ENCODE results near the gene ADCY2. TPM values are rescaled to one million over a fixed set of nuclear protein-coding genes. Genes with fewer than 3 reads are reported as not detected.

The ADCY2 gene
- total and polyA plus RNA-seq, 9 of the 15 experiments (the other 6 are each of a cell fraction or from before 2014, with no cell fraction given) = 0.01 to 0.15 (median 0.03) TPM; not detected in 5

GRCh38 chr5:7868773-7869473, 473.0 kb downstream of the ADCY2 start, which contains the start of the genes FASTKD3 and MTRR (continued):
- TF ChIP-seq SIN3B (IDR thresholded peaks at IDR 0.05; ENCODE audit: low read depth) = peak; percentile 59; the same call in 1 of the 2 replicates
- TF ChIP-seq NFYB (IDR thresholded peaks at IDR 0.05; ENCODE audit: extremely low read depth, insufficient read length) = peak; percentile 95
- TF ChIP-seq MNT (conservative IDR thresholded peaks at IDR 0.05) = peak; percentile 90 to 93
- peak; percentile 90 for TF ChIP-seq SAP30 (IDR thresholded peaks at IDR 0.05; ENCODE audit: borderline replicate concordance, insufficient read depth, low read depth, low read length, poor library complexity, severe bottlenecking)
- TF ChIP-seq POLR2B (IDR thresholded peaks at IDR 0.05; ENCODE audit: low read depth, partially characterized antibody) = peak; percentile 69
- TF ChIP-seq TGIF2 (CRISPR knock-in tag; IDR thresholded peaks at IDR 0.05) = peak; percentile 95; the same call in 1 of the 2 replicates
- TF ChIP-seq YY1 (IDR thresholded peaks at IDR 0.05; ENCODE audit: borderline replicate concordance in 1 of 3, control insufficient read depth in 1 of 3, extremely low read depth in 1 of 3, insufficient read depth in 3 of 3, insufficient read length in 1 of 3, insufficient replicate concordance in 2 of 3, low read depth in 1 of 3, low read length in 2 of 3) = peak in 2 of 3 experiments; percentile 33 to 65
- no peak for TF ChIP-seq SRSF7 (optimal IDR thresholded peaks at IDR 0.05; ENCODE audit: low read depth, low read length)
- TF ChIP-seq NR3C1 (CRISPR knock-in tag; IDR thresholded peaks at IDR 0.05) = peak; percentile 79; the same call in 1 of the 2 replicates
- peak; percentile 95 for TF ChIP-seq MBD2 (IDR thresholded peaks at IDR 0.05; ENCODE audit: borderline replicate concordance, low read depth)
- peak; percentile 91 for TF ChIP-seq ZBTB2 (IDR thresholded peaks at IDR 0.05)
- TF ChIP-seq ARID1B (IDR thresholded peaks at IDR 0.05) = no peak
- TF ChIP-seq GTF2B (IDR thresholded peaks at IDR 0.05; ENCODE audit: extremely low read depth, insufficient read length) = no peak
- TF ChIP-seq ZNF785 (CRISPR knock-in tag; IDR thresholded peaks at IDR 0.05) = no peak
- no peak for TF ChIP-seq ZNF324 (CRISPR knock-in tag; IDR thresholded peaks at IDR 0.05)
- TF ChIP-seq STAT6 (CRISPR knock-in tag; IDR thresholded peaks at IDR 0.05) = peak; percentile 36
- TF ChIP-seq TSC22D4 (tag; IDR thresholded peaks at IDR 0.05) = no peak
- no peak for TF ChIP-seq NCOA1 (IDR thresholded peaks at IDR 0.05; ENCODE audit: low read depth)

Measured in K562 (cell line).